ENCODE measurements around the gene CD3E.

DNA sequence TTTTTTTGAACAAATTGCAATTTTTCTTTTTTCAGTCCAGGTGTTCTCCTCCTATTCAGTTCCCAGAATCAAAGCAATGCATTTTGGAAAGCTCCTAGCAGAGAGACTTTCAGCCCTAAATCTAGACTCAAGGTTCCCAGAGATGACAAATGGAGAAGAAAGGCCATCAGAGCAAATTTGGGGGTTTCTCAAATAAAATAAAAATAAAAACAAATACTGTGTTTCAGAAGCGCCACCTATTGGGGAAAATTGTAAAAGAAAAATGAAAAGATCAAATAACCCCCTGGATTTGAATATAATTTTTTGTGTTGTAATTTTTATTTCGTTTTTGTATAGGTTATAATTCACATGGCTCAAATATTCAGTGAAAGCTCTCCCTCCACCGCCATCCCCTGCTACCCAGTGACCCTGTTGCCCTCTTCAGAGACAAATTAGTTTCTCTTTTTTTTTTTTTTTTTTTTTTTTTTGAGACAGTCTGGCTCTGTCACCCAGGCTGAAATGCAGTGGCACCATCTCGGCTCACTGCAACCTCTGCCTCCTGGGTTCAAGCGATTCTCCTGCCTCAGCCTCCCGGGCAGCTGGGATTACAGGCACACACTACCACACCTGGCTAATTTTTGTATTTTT, 48.7 kb downstream of the CD3E start:
- TF ChIP-seq EZH2phosphoT487 (IDR thresholded peaks at IDR 0.05; ENCODE audit: insufficient read depth, low read depth) (no peak), EZH2 (IDR thresholded peaks at IDR 0.05; ENCODE audit: insufficient read depth, poor library complexity, severe bottlenecking) (no peak)
